ENCODE measurements around the gene ERFL.

- TF ChIP-seq CTCF (tag by site-specific recombination; IDR thresholded peaks at IDR 0.05) (no peak), ZNF571 (tag by site-specific recombination; IDR thresholded peaks at IDR 0.05) (no peak), ZNF23 (tag by site-specific recombination; IDR thresholded peaks at IDR 0.05; ENCODE audit: borderline replicate concordance) (no peak), ZNF596 (tag by site-specific recombination; IDR thresholded peaks at IDR 0.05) (no peak), ZNF121 (tag by site-specific recombination; IDR thresholded peaks at IDR 0.05) (no peak), FEZF1 (tag by site-specific recombination; IDR thresholded peaks at IDR 0.05) (no peak), KLF10 (tag by site-specific recombination; IDR thresholded peaks at IDR 0.05) (no peak), PBX3 (CRISPR knock-in tag; IDR thresholded peaks at IDR 0.05) (no peak), ZNF211 (tag by site-specific recombination; IDR thresholded peaks at IDR 0.05; ENCODE audit: low read depth) (no peak), KLF16 (tag by site-specific recombination; IDR thresholded peaks at IDR 0.05) (no peak)
These were observed 5.6 kb upstream of the ERFL start for GRCh38 chr19:41933693-41934426.
